HT1080 (cell line): ENCODE data around the gene TMEM120B. TPM values are rescaled to one million over a fixed set of nuclear protein-coding genes. Genes with fewer than 3 reads are reported as not detected.

ENCODE experiments used
- total RNA-seq: library from RNA; depleted of rRNA; stranded (reverse); fragments of >200 nt; shearing (Covaris generic); gene quantifications from 2 replicates; pipeline ENCODE4 v1.2.3, GENCODE V29; 2014; rRNA removed

The TMEM120B gene
- total RNA-seq, 1 experiment from 2014 or later, result 12.0 TPM

Other genes with a start within 250 kb of the TMEM120B start
- 18.2 and 39.2 TPM in 2 replicates for gene KDM2B, start 131.7 kb upstream of the TMEM120B start, total RNA-seq
- 18.1 and 31.8 TPM in 2 replicates for gene ORAI1, start 86.2 kb upstream of the TMEM120B start, total RNA-seq
- 0.08 and 0.33 TPM in 2 replicates for gene MORN3, start 43.1 kb upstream of the TMEM120B start, total RNA-seq
- 31.4 and 39.9 TPM in 2 replicates for gene RHOF, start 80.9 kb downstream of the TMEM120B start, total RNA-seq
- gene SETD1B, start 91.3 kb downstream of the TMEM120B start, total RNA-seq, result 2.8 and 5.0 TPM in 2 replicates
- 0.47 TPM in 1 of 2 replicates, not detected in the other for gene HPD, start 146.1 kb downstream of the TMEM120B start, total RNA-seq
- 162 and 183 TPM in 2 replicates for gene PSMD9, start 176.0 kb downstream of the TMEM120B start, total RNA-seq
- gene CFAP251, start 205.8 kb downstream of the TMEM120B start, total RNA-seq, result 10.5 and 11.2 TPM in 2 replicates